C4-2B (cell line): Measurements from ENCODE around the gene CDCA3.
"Not testable (repeated sequence)": the region's sequence is repeated elsewhere in the genome, so short reads cannot be mapped to it uniquely, and the experiment has no call there.

Source experiments
- H3K27ac ChIP-seq: fragments of 450-650 bp; 2 replicates; pipeline ENCODE4 v1.5.1; 2017
- CTCF ChIP-seq: fragments of 450-650 bp; conservative IDR thresholded peaks from 2 replicates; pipeline ENCODE4 v1.5.1; 2017; ENCODE audit warnings: mild to moderate bottlenecking
- ZFX ChIP-seq: fragments of 450-650 bp; IDR thresholded peaks from 2 replicates; pipeline ENCODE4 v1.6.1; 2017

The CDCA3 gene

GRCh38 chr12:6869049-6870021, 18.2 kb upstream of the CDCA3 start:
- peak; percentile 96 for TF ChIP-seq CTCF
- TF ChIP-seq ZFX: no peak
- H3K27ac ChIP-seq: peak overlapping the region; percentile 100

GRCh38 chr12:6868211-6869048, 17.3 kb upstream of the CDCA3 start:
- TF ChIP-seq ZFX: no peak
- peak overlapping the region; percentile 100 for H3K27ac ChIP-seq

GRCh38 chr12:6867413-6868210, 16.5 kb upstream of the CDCA3 start, which contains the start of gene TPI1:
TPI1 (plus strand) TSS chr12:6867531; CDS start chr12:6867567, 36 bp downstream.
- H3K27ac ChIP-seq: peak within 1 kb of the TSS; percentile 100
- TF ChIP-seq CTCF: no peak
- TF ChIP-seq ZFX: peak; percentile 83

DNA sequence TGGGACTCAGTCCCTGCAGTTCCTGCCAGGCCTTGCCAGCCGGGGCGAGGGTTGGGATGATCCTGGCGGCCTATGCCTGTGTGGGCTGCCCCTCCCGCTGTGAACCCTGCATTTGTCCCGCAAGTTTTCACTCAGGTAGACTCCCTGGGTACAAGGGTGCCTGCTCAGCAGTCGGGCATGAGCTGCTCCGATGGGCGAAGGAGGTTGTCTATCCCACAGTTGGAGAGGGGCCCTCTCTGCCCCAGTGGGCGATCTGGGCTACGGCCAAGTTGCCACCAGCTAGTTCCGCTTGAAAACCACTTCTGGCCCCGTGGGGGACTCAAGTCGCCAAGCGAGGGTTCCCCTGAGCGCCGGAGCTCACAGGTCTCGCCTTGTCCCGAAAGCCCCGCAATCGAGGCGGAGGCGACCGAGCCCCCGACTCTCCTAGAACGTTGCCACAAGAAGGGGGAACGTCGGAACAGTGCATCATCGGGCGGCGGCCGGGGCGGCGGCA, 15.9 kb upstream of the CDCA3 start:
- H3K27ac ChIP-seq: peak overlapping the region; percentile 100
- TF ChIP-seq ZFX: no peak
- no peak for TF ChIP-seq CTCF

- TF ChIP-seq CTCF (no peak), ZFX (no peak)
- peak overlapping the region; percentile 100 for H3K27ac ChIP-seq
Measured at GRCh38 chr12:6866163-6866919, 15.3 kb upstream of the CDCA3 start.

- not testable (repeated sequence) for H3K27ac ChIP-seq
Measured at GRCh38 chr12:6865307-6865706, 14.2 kb upstream of the CDCA3 start.

DNA sequence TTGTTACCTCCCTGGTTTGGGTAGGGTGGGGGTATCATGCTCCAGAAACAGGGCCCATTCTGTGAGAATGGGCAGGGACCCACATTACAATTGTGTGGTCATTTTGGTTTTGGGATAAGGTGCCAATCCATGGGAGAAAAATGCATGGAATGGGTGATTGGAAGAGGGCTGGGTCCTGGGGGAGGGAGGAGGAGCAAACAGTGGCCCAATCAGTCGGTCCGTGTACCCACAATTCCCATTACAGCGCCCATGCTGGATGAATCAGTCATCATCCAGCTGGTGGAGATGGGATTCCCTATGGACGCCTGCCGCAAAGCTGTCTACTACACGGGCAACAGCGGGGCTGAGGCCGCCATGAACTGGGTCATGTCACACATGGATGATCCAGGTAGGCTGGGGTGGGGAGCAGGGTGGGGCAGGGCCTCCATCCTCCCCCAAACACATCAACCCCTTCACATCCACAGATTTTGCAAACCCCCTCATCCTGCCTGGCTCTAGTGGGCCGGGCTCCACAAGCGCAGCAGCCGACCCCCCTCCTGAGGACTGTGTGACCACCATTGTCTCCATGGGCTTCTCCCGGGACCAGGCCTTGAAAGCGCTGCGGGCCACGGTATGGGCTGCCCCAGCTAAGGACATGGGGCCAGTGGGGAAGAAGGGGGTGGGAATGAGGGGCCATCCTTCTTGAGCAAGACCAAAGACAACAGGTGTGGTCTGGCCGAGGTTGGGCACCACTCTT, 12.7 kb upstream of the CDCA3 start:
- TF ChIP-seq ZFX (no peak), CTCF (no peak)
- no peak overlapping the region for H3K27ac ChIP-seq
